ENCODE data around the gene ZBTB16.

The ZBTB16 gene

GRCh38 chr11:114213622-114214021, 154.1 kb downstream of the ZBTB16 start:
- DNase-seq (ENCODE audit: low read depth): no peak

- no peak for DNase-seq (ENCODE audit: low read depth)
These were observed 155.9 kb downstream of the ZBTB16 start for GRCh38 chr11:114215428-114215827.

GRCh38 chr11:114215871-114216795, 156.6 kb downstream of the ZBTB16 start:
- DNase-seq (ENCODE audit: low read depth): no peak

GRCh38 chr11:114216796-114217180, 157.3 kb downstream of the ZBTB16 start:
- no peak for DNase-seq (ENCODE audit: low read depth)

- no peak for DNase-seq (ENCODE audit: low read depth)
These were observed 159.0 kb downstream of the ZBTB16 start for GRCh38 chr11:114218508-114218907.

GRCh38 chr11:114219559-114220349, 160.2 kb downstream of the ZBTB16 start:
- no peak for DNase-seq (ENCODE audit: low read depth)

GRCh38 chr11:114221037-114221436, 161.5 kb downstream of the ZBTB16 start:
- no peak for DNase-seq (ENCODE audit: low read depth)

GRCh38 chr11:114225661-114226060, 166.2 kb downstream of the ZBTB16 start:
- DNase-seq (ENCODE audit: low read depth): no peak

- DNase-seq (ENCODE audit: low read depth): no peak
These were observed 166.8 kb downstream of the ZBTB16 start for GRCh38 chr11:114226356-114226755.

GRCh38 chr11:114228435-114229411, 169.2 kb downstream of the ZBTB16 start:
- DNase-seq (ENCODE audit: low read depth): no peak

GRCh38 chr11:114230031-114230704, 170.7 kb downstream of the ZBTB16 start:
- no peak for DNase-seq (ENCODE audit: low read depth)

- DNase-seq (ENCODE audit: low read depth): no peak
These were observed 173.0 kb downstream of the ZBTB16 start for GRCh38 chr11:114232400-114233059.

- no peak for DNase-seq (ENCODE audit: low read depth)
These were observed 174.2 kb downstream of the ZBTB16 start for GRCh38 chr11:114233755-114234154.

GRCh38 chr11:114236829-114237228, 177.3 kb downstream of the ZBTB16 start:
- DNase-seq (ENCODE audit: low read depth): no peak

- DNase-seq (ENCODE audit: low read depth): no peak
These were observed 178.1 kb downstream of the ZBTB16 start for GRCh38 chr11:114237321-114238280.

GRCh38 chr11:114239753-114240161, 180.2 kb downstream of the ZBTB16 start:
- no peak for DNase-seq (ENCODE audit: low read depth)

- no peak for DNase-seq (ENCODE audit: low read depth)
These were observed 182.5 kb downstream of the ZBTB16 start for GRCh38 chr11:114242032-114242431.

- DNase-seq (ENCODE audit: low read depth): no peak
These were observed 184.2 kb downstream of the ZBTB16 start for GRCh38 chr11:114243461-114244372.

Data from stimulated activated CD4-positive, alpha-beta T cell treated with anti-CD3 and anti-CD28 coated beads, Interleukin-2, amount 100 ng/mL, for 4 hours (primary cell).